Activated naive CD8-positive, alpha-beta T cell (primary cell): ENCODE data around the gene VAV1.
"Not testable (repeated sequence)": the region's sequence is repeated elsewhere in the genome, so short reads cannot be mapped to it uniquely, and the experiment has no call there.

Experiments used
- H3K27ac Mint-ChIP-seq: one replicate; pipeline ENCODE4 v1.8.0; 2021; ENCODE audit warnings: mixed read lengths
- H3K27me3 Mint-ChIP-seq: one replicate; pipeline ENCODE4 v1.8.0; 2021; ENCODE audit warnings: mixed read lengths
- H3K36me3 Mint-ChIP-seq: one replicate; pipeline ENCODE4 v1.8.0; 2021; ENCODE audit warnings: mixed read lengths
- H3K4me1 Mint-ChIP-seq: one replicate; pipeline ENCODE4 v1.8.0; 2021; ENCODE audit warnings: low read depth, mixed read lengths
- H3K4me3 Mint-ChIP-seq: one replicate; pipeline ENCODE4 v1.8.0; 2021; ENCODE audit warnings: mild to moderate bottlenecking, mixed read lengths
- H3K9me3 Mint-ChIP-seq: one replicate; pipeline ENCODE4 v1.8.0; 2021; ENCODE audit warnings: low read depth, mixed read lengths

The VAV1 gene

GRCh38 chr19:6778386-6778785 lies 5.9 kb downstream of the VAV1 start:
- H3K27me3 Mint-ChIP-seq = no peaks in the 10 kb centered on the region
- H3K36me3 Mint-ChIP-seq = peaks cover 19% of the 10 kb centered on the region
- peak overlapping the region; percentile 66 for H3K27ac Mint-ChIP-seq
- H3K4me1 Mint-ChIP-seq = peaks cover 53% of the 10 kb centered on the region
- H3K9me3 Mint-ChIP-seq = no peaks in the 10 kb centered on the region
- no peak overlapping the region for H3K4me3 Mint-ChIP-seq

- Mint-ChIP-seq H3K9me3 (no peaks in the 10 kb centered on the region), H3K27ac (peak overlapping the region; percentile 66), H3K4me3 (no peak overlapping the region), H3K4me1 (peaks cover 55% of the 10 kb centered on the region), H3K36me3 (peaks cover 19% of the 10 kb centered on the region), H3K27me3 (no peaks in the 10 kb centered on the region)
Observed at GRCh38 chr19:6779206-6779605, 6.7 kb downstream of the VAV1 start.

DNA sequence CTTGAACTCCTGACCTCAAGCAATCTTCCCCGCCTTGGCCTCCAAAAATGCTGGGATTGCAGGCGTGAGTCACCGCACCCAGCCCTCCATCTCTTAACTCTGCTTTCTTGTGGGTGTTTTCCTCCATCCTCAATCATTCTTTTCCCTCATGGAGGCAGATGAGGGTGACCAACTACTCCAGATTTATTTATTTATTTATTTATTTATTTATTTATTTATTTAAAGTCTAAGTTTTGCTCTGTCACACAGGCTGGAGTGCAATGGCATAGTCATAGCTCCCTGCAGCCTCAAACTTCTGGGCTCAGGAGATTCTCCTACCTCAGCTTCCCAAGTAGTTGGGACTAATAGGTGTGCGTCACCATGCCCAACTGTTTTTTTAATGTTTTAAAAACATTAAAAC lies 14.9 kb downstream of the VAV1 start:
- Mint-ChIP-seq H3K9me3 (no peaks in the 10 kb centered on the region), H3K4me3 (no peak overlapping the region), H3K4me1 (peaks cover 59% of the 10 kb centered on the region), H3K36me3 (peaks cover 18% of the 10 kb centered on the region), H3K27ac (no peak overlapping the region), H3K27me3 (no peaks in the 10 kb centered on the region)

DNA sequence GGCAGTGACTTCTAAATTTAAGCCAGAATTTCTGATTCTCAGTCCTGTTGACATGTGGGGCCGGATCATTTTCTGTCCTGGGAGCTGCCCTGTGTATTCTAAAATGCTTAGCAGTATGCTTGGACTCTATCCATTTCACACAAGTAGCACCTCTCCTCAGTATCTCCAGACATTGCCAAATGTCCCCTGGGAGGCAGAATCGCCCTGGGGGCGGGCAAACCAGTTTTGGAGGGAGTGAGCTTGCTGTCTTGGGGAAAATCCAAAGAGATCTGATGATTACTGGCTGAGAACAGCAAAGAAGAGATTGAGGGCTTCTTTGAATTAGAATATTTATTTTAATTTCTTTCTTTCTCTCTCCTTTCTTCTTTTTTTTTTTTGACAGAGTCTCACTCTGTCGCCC lies 16.4 kb downstream of the VAV1 start:
- no peaks in the 10 kb centered on the region for H3K9me3 Mint-ChIP-seq

DNA sequence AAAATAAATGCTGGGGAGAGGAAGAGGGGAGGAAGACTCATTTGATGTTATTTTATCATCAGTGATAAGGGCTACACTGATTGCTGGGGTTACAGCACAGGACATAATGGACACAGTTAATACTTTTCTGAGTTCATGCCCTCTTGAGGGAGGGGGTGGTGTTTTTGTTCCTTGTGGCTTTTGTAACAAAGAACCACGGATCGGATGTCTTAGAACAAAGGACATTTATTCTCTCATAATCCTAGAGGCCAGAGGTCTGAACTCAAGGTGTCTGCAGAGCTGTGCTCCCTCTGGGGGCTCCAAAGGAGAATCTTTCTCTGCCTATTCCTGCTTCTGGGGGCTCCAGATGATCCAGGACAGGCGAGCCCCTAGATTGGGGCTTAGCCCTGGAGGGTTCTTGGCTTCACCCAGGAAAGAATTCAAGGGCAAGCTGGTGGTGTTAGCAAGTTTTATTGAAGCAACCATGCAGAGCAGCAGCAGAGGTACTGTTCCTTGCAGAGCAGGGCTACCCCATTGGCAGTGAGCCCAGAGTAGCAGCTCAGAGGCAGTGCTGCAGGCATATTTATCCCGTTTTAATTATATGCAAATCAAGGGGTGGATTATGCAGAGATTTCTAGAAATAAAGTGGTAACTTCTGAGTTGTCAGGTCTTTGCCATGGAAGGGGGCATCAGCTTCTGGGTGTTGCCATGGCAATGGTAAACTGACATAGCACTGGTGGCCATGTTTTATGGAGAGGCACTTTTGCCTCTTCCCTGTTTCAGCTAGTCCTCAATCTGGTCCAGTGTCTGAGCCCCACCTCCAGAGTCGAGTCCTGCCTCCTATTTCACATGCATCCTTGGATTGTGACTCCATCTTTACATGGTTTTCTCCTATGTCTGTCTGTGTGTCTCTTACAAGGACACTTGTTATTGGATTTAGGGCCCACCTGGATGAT lies 18.0 kb downstream of the VAV1 start:
- Mint-ChIP-seq H3K36me3 (peaks cover 27% of the 10 kb centered on the region), H3K4me1 (peaks cover 70% of the 10 kb centered on the region), H3K9me3 (no peaks in the 10 kb centered on the region), H3K27me3 (no peaks in the 10 kb centered on the region), H3K4me3 (peak overlapping the region; percentile 10), H3K27ac (peak overlapping the region; percentile 54)

More for the DNA sequence above, 16.4 kb downstream of the VAV1 start:
- H3K36me3 Mint-ChIP-seq = peaks cover 20% of the 10 kb centered on the region
- H3K27ac Mint-ChIP-seq = peak overlapping the region; percentile 84
- peaks cover 65% of the 10 kb centered on the region for H3K4me1 Mint-ChIP-seq
- H3K27me3 Mint-ChIP-seq = no peaks in the 10 kb centered on the region
- peak overlapping the region; percentile 10 for H3K4me3 Mint-ChIP-seq

DNA sequence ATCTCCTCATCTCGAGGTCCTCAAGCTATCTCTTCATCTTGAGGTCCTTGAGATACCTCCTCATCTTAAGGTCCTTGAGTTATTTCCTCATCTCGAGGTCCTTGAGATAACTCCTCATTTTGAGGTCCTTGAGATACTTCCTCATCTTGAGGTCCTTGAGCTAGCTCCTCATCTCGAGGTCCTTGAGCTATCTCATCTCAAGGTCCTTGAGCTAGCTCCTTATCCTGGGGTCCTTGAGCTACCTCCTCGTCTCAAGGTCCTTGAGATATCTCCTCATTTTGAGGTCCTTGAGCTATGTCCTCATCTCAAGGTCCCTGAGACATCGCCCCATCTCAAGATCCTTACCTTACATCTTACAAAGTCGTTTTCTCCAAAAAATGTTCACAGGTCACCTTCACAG lies 18.7 kb downstream of the VAV1 start:
- peaks cover 27% of the 10 kb centered on the region for H3K36me3 Mint-ChIP-seq

DNA sequence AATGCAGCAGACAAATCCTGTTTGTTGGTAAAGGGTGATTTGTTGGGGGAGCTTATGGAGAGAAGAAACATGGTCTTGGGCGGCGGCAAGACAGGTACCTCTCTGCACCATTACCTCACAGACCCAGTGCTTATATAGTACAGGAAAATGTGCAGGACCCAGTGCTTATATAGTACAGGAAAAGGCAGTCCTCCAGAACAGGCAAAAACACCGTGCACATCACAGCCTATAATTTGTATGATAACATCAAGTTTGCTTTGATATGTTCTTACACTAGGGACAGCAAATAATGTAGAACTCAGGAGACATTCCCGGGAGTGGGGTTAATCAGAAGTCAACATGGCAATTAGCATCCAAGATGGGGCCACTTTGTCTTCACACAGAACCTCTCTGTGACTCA lies 20.9 kb downstream of the VAV1 start:
- H3K9me3 Mint-ChIP-seq = no peaks in the 10 kb centered on the region
- H3K4me1 Mint-ChIP-seq = peaks cover 85% of the 10 kb centered on the region
- peaks cover 28% of the 10 kb centered on the region for H3K36me3 Mint-ChIP-seq
- H3K27me3 Mint-ChIP-seq = no peaks in the 10 kb centered on the region
- no peak overlapping the region for H3K27ac Mint-ChIP-seq
- no peak overlapping the region for H3K4me3 Mint-ChIP-seq

More for the DNA sequence above, 18.7 kb downstream of the VAV1 start:
- no peaks in the 10 kb centered on the region for H3K27me3 Mint-ChIP-seq
- no peaks in the 10 kb centered on the region for H3K9me3 Mint-ChIP-seq
- H3K4me1 Mint-ChIP-seq = peaks cover 72% of the 10 kb centered on the region
- H3K4me3 Mint-ChIP-seq = no peak overlapping the region
- H3K27ac Mint-ChIP-seq = peak overlapping the region; percentile 81

GRCh38 chr19:6793973-6794372 lies 21.5 kb downstream of the VAV1 start:
- no peak overlapping the region for H3K4me3 Mint-ChIP-seq
- peak overlapping the region; percentile 58 for H3K27ac Mint-ChIP-seq
- H3K4me1 Mint-ChIP-seq = peaks cover 83% of the 10 kb centered on the region
- H3K36me3 Mint-ChIP-seq = peaks cover 28% of the 10 kb centered on the region
- H3K9me3 Mint-ChIP-seq = no peaks in the 10 kb centered on the region
- no peaks in the 10 kb centered on the region for H3K27me3 Mint-ChIP-seq

DNA sequence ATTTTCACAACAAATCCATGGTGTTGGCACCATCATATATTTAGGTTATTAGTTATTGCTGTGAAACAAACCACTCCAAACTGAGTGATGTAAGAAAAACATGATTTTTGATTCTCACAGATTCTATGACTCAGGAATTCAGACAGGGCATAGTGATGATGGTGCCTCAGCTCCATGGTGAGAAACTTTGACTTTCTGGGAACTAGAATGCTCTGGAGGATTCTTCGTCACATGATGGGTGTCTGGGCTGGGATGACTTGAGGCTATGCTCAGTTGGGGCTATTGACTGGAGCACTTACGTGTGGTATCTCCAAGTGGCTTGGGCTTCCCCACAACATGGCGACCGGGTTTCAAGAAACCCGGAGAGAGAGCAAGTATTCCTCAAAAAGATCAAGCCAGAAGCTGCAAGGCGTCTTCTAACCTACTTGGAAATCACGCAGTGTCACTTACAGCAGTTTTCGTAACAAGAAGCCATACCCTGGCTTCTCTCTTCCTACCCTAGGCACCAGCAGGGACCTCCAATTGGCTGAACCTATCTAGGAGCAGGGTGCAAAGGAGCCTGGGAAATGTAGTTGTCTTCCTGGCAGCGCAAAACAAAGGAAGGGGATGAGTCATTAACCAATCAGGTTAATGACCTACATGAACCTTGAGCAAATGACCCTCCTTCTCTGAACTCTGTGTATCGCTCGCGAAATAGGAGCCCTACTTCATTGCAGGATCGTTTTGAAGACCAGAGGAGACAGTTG lies 22.4 kb downstream of the VAV1 start:
- peaks cover 28% of the 10 kb centered on the region for H3K36me3 Mint-ChIP-seq
- H3K27ac Mint-ChIP-seq = peak overlapping the region; percentile 58
- H3K27me3 Mint-ChIP-seq = no peaks in the 10 kb centered on the region
- no peak overlapping the region for H3K4me3 Mint-ChIP-seq
- H3K9me3 Mint-ChIP-seq = no peaks in the 10 kb centered on the region
- peaks cover 85% of the 10 kb centered on the region for H3K4me1 Mint-ChIP-seq

DNA sequence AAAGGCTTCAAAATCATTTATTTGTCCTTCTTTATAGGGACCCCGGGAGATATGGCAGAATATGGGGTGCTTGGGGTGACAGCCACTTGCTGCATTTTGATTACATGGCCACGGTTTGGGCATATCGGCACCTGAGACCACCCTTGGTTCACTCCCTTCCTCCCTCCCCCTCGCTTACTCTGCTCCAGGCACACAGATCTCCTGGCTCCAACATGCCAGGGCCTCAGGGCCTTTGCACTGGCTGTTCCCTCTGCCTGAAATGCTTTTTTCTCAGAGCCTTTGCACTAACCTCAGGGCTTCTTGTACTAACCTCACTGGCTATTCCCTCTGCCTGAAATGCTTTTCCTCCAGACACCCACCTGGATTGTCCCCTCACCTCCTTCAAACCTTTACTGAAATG lies 23.8 kb downstream of the VAV1 start:
- Mint-ChIP-seq H3K4me3 (no peak overlapping the region), H3K4me1 (peaks cover 83% of the 10 kb centered on the region), H3K9me3 (no peaks in the 10 kb centered on the region), H3K36me3 (peaks cover 28% of the 10 kb centered on the region), H3K27ac (peak overlapping the region; percentile 52), H3K27me3 (no peaks in the 10 kb centered on the region)

GRCh38 chr19:6797646-6798045 lies 25.1 kb downstream of the VAV1 start:
- Mint-ChIP-seq H3K4me3 (no peak overlapping the region), H3K36me3 (peaks cover 19% of the 10 kb centered on the region), H3K4me1 (peaks cover 78% of the 10 kb centered on the region), H3K27me3 (no peaks in the 10 kb centered on the region), H3K27ac (peak overlapping the region; percentile 68), H3K9me3 (no peaks in the 10 kb centered on the region)

GRCh38 chr19:6800160-6800790 lies 27.8 kb downstream of the VAV1 start:
- H3K4me1 Mint-ChIP-seq = peaks cover 68% of the 10 kb centered on the region

DNA sequence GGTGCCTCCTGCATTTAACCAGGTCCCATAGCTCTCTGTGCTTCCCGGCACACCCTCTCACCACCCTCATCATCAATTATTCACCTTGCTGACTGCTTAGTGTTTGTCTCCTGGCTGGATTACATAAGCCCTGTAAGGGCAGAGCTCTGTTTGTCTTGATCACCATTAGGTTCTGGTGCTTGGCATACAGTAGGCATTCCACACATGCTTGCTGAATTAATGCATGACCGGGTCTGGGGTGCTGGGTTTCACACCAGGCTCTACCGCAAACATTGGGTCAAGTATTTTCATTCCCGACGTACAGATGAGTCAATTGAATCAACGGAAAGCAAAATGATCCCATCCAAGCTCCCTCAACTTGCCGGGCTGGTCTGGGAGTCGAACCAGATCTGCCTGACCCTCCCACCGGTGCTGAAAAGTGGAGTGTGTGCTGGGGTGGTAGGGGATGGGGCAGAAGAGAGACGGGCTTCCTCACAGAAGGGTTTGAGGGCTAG lies 28.5 kb downstream of the VAV1 start:
- Mint-ChIP-seq H3K27ac (peak overlapping the region; percentile 99), H3K4me1 (peaks cover 65% of the 10 kb centered on the region), H3K36me3 (peaks cover 4% of the 10 kb centered on the region), H3K4me3 (peak overlapping the region; percentile 99), H3K27me3 (no peaks in the 10 kb centered on the region), H3K9me3 (no peaks in the 10 kb centered on the region)

More at GRCh38 chr19:6800160-6800790, 27.8 kb downstream of the VAV1 start:
- not testable (repeated sequence) for H3K27me3 Mint-ChIP-seq, H3K36me3 Mint-ChIP-seq, H3K9me3 Mint-ChIP-seq
- Mint-ChIP-seq H3K27ac (peak overlapping the region; percentile 99), H3K4me3 (peak overlapping the region; percentile 99)

GRCh38 chr19:6801485-6802086 lies 29.1 kb downstream of the VAV1 start:
- no peaks in the 10 kb centered on the region for H3K27me3 Mint-ChIP-seq
- peak overlapping the region; percentile 99 for H3K4me3 Mint-ChIP-seq
- H3K9me3 Mint-ChIP-seq = no peaks in the 10 kb centered on the region
- peaks cover 63% of the 10 kb centered on the region for H3K4me1 Mint-ChIP-seq
- peak overlapping the region; percentile 99 for H3K27ac Mint-ChIP-seq
- peaks cover 4% of the 10 kb centered on the region for H3K36me3 Mint-ChIP-seq
